RWPE2 (cell line): ENCODE data around the gene TMEM129.

Experiments
- ATAC-seq: fragments of 200-7000 bp; cut with Tn5 transposase; 3 replicates; pipeline ENCODE4 v1.9.1; 2021; ENCODE audit warnings: low read depth
- DNase-seq: peaks from one replicate; pipeline ENCODE4 v3.0.0-alpha.2; 2020; ENCODE audit warnings: low spot score
- H3K27ac ChIP-seq: fragments of 450-650 bp; 2 replicates; pipeline ENCODE4 v1.5.1; 2017; ENCODE audit warnings: mild to moderate bottlenecking; ENCODE audit not compliant: poor library complexity, severe bottlenecking
- H3K27me3 ChIP-seq: fragments of 250-450 bp; sonication (Bioruptor Pico); 2 replicates; pipeline ENCODE4 v1.5.1; 2021; ENCODE audit warnings: mild to moderate bottlenecking, moderate library complexity; ENCODE audit not compliant: insufficient read depth, poor library complexity, severe bottlenecking
- H3K36me3 ChIP-seq: fragments of 250-450 bp; sonication (Bioruptor Pico); 2 replicates; pipeline ENCODE4 v1.5.1; 2020; ENCODE audit warnings: low read depth, mild to moderate bottlenecking, moderate library complexity
- H3K4me1 ChIP-seq: fragments of 250-450 bp; sonication (Bioruptor Pico); 2 replicates; pipeline ENCODE4 v1.5.1; 2021; ENCODE audit warnings: mild to moderate bottlenecking, moderate library complexity; ENCODE audit not compliant: insufficient read depth, poor library complexity, severe bottlenecking
- H3K4me3 ChIP-seq: fragments of 250-450 bp; sonication (Bioruptor Pico); 2 replicates; pipeline ENCODE4 v1.5.1; 2021; ENCODE audit warnings: mild to moderate bottlenecking, moderate library complexity; ENCODE audit not compliant: severe bottlenecking
- H3K9me3 ChIP-seq: fragments of 250-450 bp; sonication (Bioruptor Pico); 2 replicates; pipeline ENCODE4 v1.5.1; 2021; ENCODE audit warnings: mild to moderate bottlenecking, moderate library complexity; ENCODE audit not compliant: severe bottlenecking
- CTCF ChIP-seq: fragments of 450-650 bp; IDR thresholded peaks from one replicate; pipeline ENCODE4 v1.5.1; 2017; ENCODE audit warnings: mild to moderate bottlenecking, moderate library complexity; ENCODE audit not compliant: poor library complexity, severe bottlenecking

The TMEM129 gene

GRCh38 chr4:1745697-1746096 lies 24.6 kb upstream of the TMEM129 start:
- Histone ChIP-seq H3K36me3 (peaks cover 32% of the 10 kb centered on the region), H3K27ac (no peak overlapping the region), H3K4me3 (no peak overlapping the region), H3K27me3 (no peaks in the 10 kb centered on the region), H3K4me1 (no peaks in the 10 kb centered on the region), H3K9me3 (no peaks in the 10 kb centered on the region)
- no peak for TF ChIP-seq CTCF
- no peak for ATAC-seq
- DNase-seq = no peak

- DNase-seq = no peak
- Histone ChIP-seq H3K4me1 (no peaks in the 10 kb centered on the region), H3K27me3 (no peaks in the 10 kb centered on the region), H3K36me3 (peaks cover 37% of the 10 kb centered on the region), H3K27ac (no peak overlapping the region), H3K9me3 (no peaks in the 10 kb centered on the region), H3K4me3 (no peak overlapping the region)
- TF ChIP-seq CTCF = no peak
- ATAC-seq = no peak
These were observed 24.0 kb upstream of the TMEM129 start for GRCh38 chr4:1745165-1745564.

- no peak overlapping the region for H3K4me3 ChIP-seq
- H3K27ac ChIP-seq = no peak overlapping the region
- peaks cover 42% of the 10 kb centered on the region for H3K36me3 ChIP-seq
- ATAC-seq (no peak), DNase-seq (no peak)
- no peaks in the 10 kb centered on the region for H3K4me1 ChIP-seq
- no peak for TF ChIP-seq CTCF
- no peaks in the 10 kb centered on the region for H3K9me3 ChIP-seq
- no peaks in the 10 kb centered on the region for H3K27me3 ChIP-seq
These were observed 23.4 kb upstream of the TMEM129 start for GRCh38 chr4:1744552-1744951.

- Histone ChIP-seq H3K4me3 (no peak overlapping the region), H3K4me1 (no peaks in the 10 kb centered on the region), H3K27me3 (no peaks in the 10 kb centered on the region), H3K9me3 (no peaks in the 10 kb centered on the region), H3K36me3 (peaks cover 47% of the 10 kb centered on the region), H3K27ac (no peak overlapping the region)
- TF ChIP-seq CTCF = no peak
- ATAC-seq = no peak
- DNase-seq = no peak
These were observed 22.9 kb upstream of the TMEM129 start for GRCh38 chr4:1743975-1744374.

- H3K36me3 ChIP-seq = peaks cover 52% of the 10 kb centered on the region
These were observed 22.4 kb upstream of the TMEM129 start for GRCh38 chr4:1743551-1743950.

More at GRCh38 chr4:1743551-1743950, 22.4 kb upstream of the TMEM129 start:
- peaks cover 3% of the 10 kb centered on the region for H3K9me3 ChIP-seq
- no peak overlapping the region for H3K27ac ChIP-seq
- no peaks in the 10 kb centered on the region for H3K27me3 ChIP-seq
- no peak overlapping the region for H3K4me3 ChIP-seq
- TF ChIP-seq CTCF = no peak
- H3K4me1 ChIP-seq = no peaks in the 10 kb centered on the region
- DNase-seq = no peak
- no peak for ATAC-seq
